ENCODE measurements around the gene SPIN1. TPM values are rescaled to one million over a fixed set of nuclear protein-coding genes. Genes with fewer than 3 reads are reported as not detected.

Gene SPIN1
- total RNA-seq, 1 experiment from 2014 or later, result 76.9 TPM

GRCh38 chr9:88425538-88425950, 37.3 kb downstream of the SPIN1 start:
- POLR2A ChIA-PET, result no interaction called here
- BruUV-seq (replicated peaks), result no TSS peak
- ATAC-seq (no peak), DNase-seq (ENCODE audit: low read depth, low spot score) (no peak)
- Histone ChIP-seq H3K4me3 (ENCODE audit: low read depth in 2 of 2, low read length in 2 of 2) (no peak overlapping the region), H3K27ac (ENCODE audit: low read length) (no peak overlapping the region), H3K36me3 (ENCODE audit: control insufficient read depth, insufficient read depth, low read length) (peaks cover 2% of the 10 kb centered on the region; the same call in 1 of the 2 replicates), H3K9me3 (ENCODE audit: control insufficient read depth, insufficient read depth, low read depth, low read length) (no peaks in the 10 kb centered on the region; the same call in 1 of the 2 replicates), H3K27me3 (ENCODE audit: control insufficient read depth, insufficient read depth, low read length) (no peaks in the 10 kb centered on the region), H3K4me1 (ENCODE audit: control insufficient read depth, insufficient read depth, low read length) (no peaks in the 10 kb centered on the region)
- intact Hi-C loops (cut with micrococcal nuclease; ENCODE audit: unreplicated experiment) (no loop called here), in situ Hi-C loops (cut with HindIII; ENCODE audit: low pct_unique_long_range_greater_than_20kb, low sequenced_read_pairs) (no loop called here)
- TF ChIP-seq REST (IDR thresholded peaks at IDR 0.05; ENCODE audit: insufficient read depth in 1 of 2, low read depth in 2 of 2, low read length in 1 of 2), result no peak
- no peak for TF ChIP-seq TCF7L2 (IDR thresholded peaks at IDR 0.05; ENCODE audit: low read depth, low read length)
- TF ChIP-seq CTCF (IDR thresholded peaks at IDR 0.05), result no peak
- no peak for TF ChIP-seq SIN3A (IDR thresholded peaks at IDR 0.05; ENCODE audit: borderline replicate concordance, insufficient read depth, low read depth, low read length)
- no peak for TF ChIP-seq POLR2AphosphoS5 (IDR thresholded peaks at IDR 0.05; ENCODE audit: low read depth, low read length)
- CTCF ChIA-PET, result interaction anchor here (0.6 kb wide), 1 partner anchor 108 kb away, joined by 7 read pairs; no protein-coding TSS in a partner anchor

GRCh38 chr9:88426651-88427050, 38.4 kb downstream of the SPIN1 start:
- POLR2A ChIA-PET, result no interaction called here
- no TSS peak for BruUV-seq (replicated peaks)
- Histone ChIP-seq H3K4me1 (ENCODE audit: control insufficient read depth, insufficient read depth, low read length) (no peaks in the 10 kb centered on the region), H3K9me3 (ENCODE audit: control insufficient read depth, insufficient read depth, low read depth, low read length) (no peaks in the 10 kb centered on the region), H3K4me3 (ENCODE audit: low read depth in 2 of 2, low read length in 2 of 2) (no peak overlapping the region), H3K27ac (ENCODE audit: low read length) (no peak overlapping the region), H3K27me3 (ENCODE audit: control insufficient read depth, insufficient read depth, low read length) (no peaks in the 10 kb centered on the region), H3K36me3 (ENCODE audit: control insufficient read depth, insufficient read depth, low read length) (peaks cover 2% of the 10 kb centered on the region; the same call in 1 of the 2 replicates)
- DNase-seq (ENCODE audit: low read depth, low spot score) (no peak), ATAC-seq (no peak)
- intact Hi-C loops (cut with micrococcal nuclease; ENCODE audit: unreplicated experiment) (no loop called here), in situ Hi-C loops (cut with HindIII; ENCODE audit: low pct_unique_long_range_greater_than_20kb, low sequenced_read_pairs) (no loop called here)
- CTCF ChIA-PET, result no interaction called here
- no peak for TF ChIP-seq SIN3A (IDR thresholded peaks at IDR 0.05; ENCODE audit: borderline replicate concordance, insufficient read depth, low read depth, low read length)
- no peak for TF ChIP-seq TCF7L2 (IDR thresholded peaks at IDR 0.05; ENCODE audit: low read depth, low read length)
- no peak for TF ChIP-seq REST (IDR thresholded peaks at IDR 0.05; ENCODE audit: insufficient read depth in 1 of 2, low read depth in 2 of 2, low read length in 1 of 2)
- TF ChIP-seq POLR2AphosphoS5 (IDR thresholded peaks at IDR 0.05; ENCODE audit: low read depth, low read length), result no peak
- no peak for TF ChIP-seq CTCF (IDR thresholded peaks at IDR 0.05)
